A673 (cell line): Measurements from ENCODE around the gene SRGAP2B. TPM values are rescaled to one million over a fixed set of nuclear protein-coding genes. Genes with fewer than 3 reads are reported as not detected.
"Not testable (repeated sequence)": the region's sequence is repeated elsewhere in the genome, so short reads cannot be mapped to it uniquely, and the experiment has no call there.

Experiments used
- BruUV-seq: library from RNA; stranded (reverse); fragments of 400-500 nt; replicated peaks from 2 replicates; lab custom pipeline; 2021; lab: Mats Ljungman, UMichigan
- CTCF ChIA-PET: fragments of 300-600 bp; sonication (Branson Sonifier 250); formaldehyde crosslinking; loops from one replicate; lab custom pipeline; 2022; ENCODE audit warnings: antibody characterized with exemption; lab: Charles Lee
- POLR2A ChIA-PET: fragments of 300-600 bp; sonication (Branson Sonifier 250); formaldehyde crosslinking; loops from one replicate; lab custom pipeline; 2022; ENCODE audit warnings: antibody characterized with exemption; ENCODE audit not compliant: low non-redundant PET; lab: Charles Lee
- DNase-seq: peaks from one replicate; pipeline ENCODE4 v3.0.0-alpha.2; 2015; ENCODE audit warnings: low spot score
- H3K27ac ChIP-seq: fragments of 200-600 bp; sonication (generic); 2 replicates; pipeline ENCODE4 v1.5.1; 2016; ENCODE audit warnings: mixed run types, low read depth, mild to moderate bottlenecking, mixed read lengths, antibody characterized with exemption, low read length; ENCODE audit not compliant: poor library complexity, severe bottlenecking
- H3K27me3 ChIP-seq: fragments of 200-600 bp; sonication (generic); replicated peaks from 2 replicates; pipeline ENCODE4 v1.6.1; 2017; ENCODE audit warnings: mixed run types, low read depth, mild to moderate bottlenecking, mixed read lengths, antibody characterized with exemption, low read length; ENCODE audit not compliant: insufficient read depth, poor library complexity
- H3K36me3 ChIP-seq: fragments of 200-600 bp; sonication (generic); 2 replicates; pipeline ENCODE4 v1.6.1; 2016; ENCODE audit warnings: mixed run types, mild to moderate bottlenecking, mixed read lengths, antibody characterized with exemption, low read length; ENCODE audit not compliant: insufficient read depth, poor library complexity, severe bottlenecking
- H3K4me1 ChIP-seq: fragments of 200-600 bp; sonication (generic); 2 replicates; pipeline ENCODE4 v1.6.1; 2017; ENCODE audit warnings: mixed run types, mild to moderate bottlenecking, mixed read lengths, antibody characterized with exemption, low read length; ENCODE audit not compliant: insufficient read depth, poor library complexity, severe bottlenecking
- H3K4me3 ChIP-seq: fragments of 200-600 bp; sonication (generic); 2 replicates; pipeline ENCODE4 v1.5.1; 2016; ENCODE audit warnings: low read depth, mixed run types, mild to moderate bottlenecking, mixed read lengths, low read length; ENCODE audit not compliant: poor library complexity, severe bottlenecking
- H3K9me3 ChIP-seq: fragments of 200-600 bp; sonication (generic); 2 replicates; pipeline ENCODE4 v1.6.1; 2016; ENCODE audit warnings: mixed run types, low read depth, mild to moderate bottlenecking, mixed read lengths, antibody characterized with exemption, low read length; ENCODE audit not compliant: poor library complexity, severe bottlenecking
- intact Hi-C: fragments of 100-400 bp; cut with micrococcal nuclease; formaldehyde crosslinking; loops from one replicate; pipeline ENCODE4 v1.10.0; 2022; ENCODE audit not compliant: unreplicated experiment
- total RNA-seq: library from RNA; stranded (reverse); gene quantifications from 2 replicates; pipeline ENCODE4 v1.2.3, GENCODE V29; 2021

SRGAP2B gene
- total RNA-seq, 1 experiment from 2014 or later: 72.9 TPM

DNA sequence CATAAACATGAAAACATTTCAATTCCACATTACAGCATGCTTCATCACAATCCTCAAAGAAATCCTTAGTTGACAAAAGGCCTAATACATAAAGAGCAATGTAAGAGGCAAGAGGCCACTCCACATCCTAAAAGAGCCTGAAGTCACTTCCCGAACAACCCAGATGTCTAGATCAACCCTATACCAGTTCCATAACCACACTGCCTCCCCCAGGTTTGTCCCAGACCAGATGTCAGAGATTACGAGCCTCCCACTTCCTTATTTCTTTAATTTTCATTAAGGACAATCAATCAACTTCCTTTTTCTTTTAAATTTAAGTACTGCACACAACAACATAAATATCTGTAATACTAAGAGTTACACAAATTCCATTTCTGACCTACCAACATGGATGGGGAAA lies 15.4 kb downstream of the SRGAP2B start:
- H3K27me3 ChIP-seq, H3K4me1 ChIP-seq, H3K9me3 ChIP-seq, H3K36me3 ChIP-seq, BruUV-seq, intact Hi-C loops, H3K27ac ChIP-seq, DNase-seq, H3K4me3 ChIP-seq, POLR2A ChIA-PET, CTCF ChIA-PET: not testable (repeated sequence)

DNA sequence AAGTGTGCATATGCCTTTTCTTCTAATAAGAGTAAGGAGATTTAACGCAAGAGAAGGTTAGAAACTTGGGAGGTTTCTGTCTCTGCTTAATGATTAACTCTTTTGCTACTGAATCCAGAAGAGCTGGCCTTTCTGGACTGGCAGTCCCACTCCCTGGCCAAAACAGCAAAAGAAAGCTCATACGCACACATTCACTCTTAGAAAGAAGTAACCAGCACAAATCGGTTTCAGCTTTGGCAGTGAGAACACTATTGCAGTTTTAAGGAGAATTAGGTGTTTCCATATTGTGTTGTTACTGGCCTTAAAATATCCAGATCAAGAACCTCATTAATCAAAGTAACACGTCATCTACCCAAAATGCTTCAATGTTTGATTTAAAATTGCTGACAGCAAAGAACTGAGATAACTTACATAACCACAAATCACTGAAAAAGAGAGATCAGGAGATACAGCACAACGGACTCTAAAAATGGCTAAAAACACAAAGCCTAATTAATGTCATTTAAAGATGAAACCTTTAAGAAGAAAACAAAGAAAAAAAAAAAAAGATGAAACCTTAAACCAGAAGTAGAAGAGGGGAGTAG lies 16.2 kb downstream of the SRGAP2B start:
- H3K4me1 ChIP-seq, POLR2A ChIA-PET, DNase-seq, intact Hi-C loops, H3K4me3 ChIP-seq, H3K9me3 ChIP-seq, BruUV-seq, H3K27ac ChIP-seq, CTCF ChIA-PET, H3K27me3 ChIP-seq, H3K36me3 ChIP-seq: not testable (repeated sequence)

DNA sequence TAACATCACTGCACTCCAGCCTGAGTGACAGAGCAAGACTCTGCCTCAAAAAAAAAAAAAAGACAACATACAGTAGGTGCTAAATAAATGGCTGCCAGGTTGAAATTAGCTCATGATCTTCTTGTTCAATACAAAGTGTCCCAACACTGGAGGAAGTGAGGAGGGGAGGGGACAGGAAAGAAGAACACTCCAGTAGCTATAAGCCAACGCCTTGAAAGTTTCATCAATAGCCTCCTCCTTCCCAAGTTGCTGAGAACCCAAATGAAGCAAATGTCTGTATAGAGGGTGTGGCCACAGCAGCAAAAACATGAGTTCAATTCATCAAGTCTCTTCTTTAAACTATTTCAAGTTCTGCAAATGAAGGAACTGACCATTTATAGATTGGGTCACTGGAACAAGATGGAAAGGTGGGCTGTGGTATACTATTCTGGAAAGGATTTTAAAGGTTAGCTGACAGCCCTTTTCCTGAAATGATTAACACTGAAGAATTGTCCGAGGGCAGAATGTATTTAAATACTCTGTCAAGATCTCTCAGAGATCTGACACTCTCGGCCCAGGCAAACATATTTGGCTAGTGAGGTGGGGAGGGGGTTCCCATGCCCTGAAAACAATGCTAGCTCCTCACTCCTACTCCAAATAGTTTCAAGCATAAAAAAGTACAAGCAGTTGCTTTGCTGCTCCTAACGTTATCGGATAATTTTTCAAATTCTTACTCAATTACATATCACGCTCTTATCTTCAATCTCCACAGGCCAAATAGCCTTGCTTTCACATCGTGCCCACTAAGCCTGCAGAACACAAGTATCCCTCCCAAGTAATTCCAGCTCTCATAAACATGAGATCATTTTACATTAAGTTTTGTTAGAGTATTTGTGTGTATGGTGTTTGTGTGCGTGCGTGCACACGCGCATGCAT lies 17.0 kb downstream of the SRGAP2B start:
- H3K9me3 ChIP-seq, intact Hi-C loops, CTCF ChIA-PET, H3K27me3 ChIP-seq, H3K36me3 ChIP-seq, POLR2A ChIA-PET, BruUV-seq, H3K4me3 ChIP-seq, H3K27ac ChIP-seq, DNase-seq, H3K4me1 ChIP-seq: not testable (repeated sequence)

DNA sequence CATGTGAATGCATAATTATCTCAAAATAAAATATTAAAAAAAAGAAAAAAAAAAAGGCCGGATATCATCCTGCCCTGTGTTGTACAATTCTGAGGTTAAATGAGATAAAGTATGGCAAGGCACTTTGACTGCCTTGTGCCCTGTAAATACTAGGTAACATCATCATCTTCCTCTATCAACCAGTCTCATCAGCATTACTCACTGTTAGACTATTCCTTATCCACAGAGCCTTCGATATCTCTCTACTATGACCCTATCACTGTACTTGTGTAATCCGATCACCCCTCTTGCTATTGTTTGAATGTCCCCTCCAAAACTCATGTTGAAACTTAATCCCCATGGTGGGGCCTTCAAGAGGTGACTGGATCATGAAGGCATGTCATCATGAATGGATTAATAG lies 18.3 kb downstream of the SRGAP2B start:
- H3K27ac ChIP-seq, POLR2A ChIA-PET, CTCF ChIA-PET, H3K9me3 ChIP-seq, H3K4me1 ChIP-seq, H3K36me3 ChIP-seq, H3K4me3 ChIP-seq, H3K27me3 ChIP-seq, intact Hi-C loops, BruUV-seq, DNase-seq: not testable (repeated sequence)

DNA sequence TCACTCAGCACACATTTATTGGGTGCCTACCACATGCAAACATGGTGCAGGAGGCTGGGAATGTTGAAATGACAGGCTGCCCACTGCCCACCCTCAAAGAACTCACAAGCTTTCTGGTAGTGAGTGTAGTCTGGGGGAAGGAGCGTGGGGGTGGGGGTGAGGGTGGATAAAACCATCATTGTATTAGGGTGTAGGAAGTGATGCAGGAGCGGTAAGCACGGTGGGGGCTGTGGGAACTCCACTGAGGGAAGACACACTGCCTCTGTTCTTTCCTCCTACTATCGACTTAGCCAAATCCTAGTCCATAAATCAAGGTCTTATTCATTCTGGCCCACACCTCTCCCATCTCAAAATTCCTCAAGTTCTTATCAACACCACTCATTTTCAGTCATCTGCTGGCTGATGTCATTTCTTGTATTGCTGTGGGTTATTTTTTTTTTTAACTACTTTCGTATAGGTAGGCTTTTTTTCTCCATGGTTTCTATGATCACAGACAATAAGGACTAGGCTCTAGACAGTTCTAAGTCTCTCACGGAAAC lies 21.0 kb downstream of the SRGAP2B start:
- intact Hi-C loops, H3K4me1 ChIP-seq, POLR2A ChIA-PET, DNase-seq, H3K36me3 ChIP-seq, CTCF ChIA-PET, BruUV-seq, H3K27ac ChIP-seq, H3K27me3 ChIP-seq, H3K4me3 ChIP-seq, H3K9me3 ChIP-seq: not testable (repeated sequence)

DNA sequence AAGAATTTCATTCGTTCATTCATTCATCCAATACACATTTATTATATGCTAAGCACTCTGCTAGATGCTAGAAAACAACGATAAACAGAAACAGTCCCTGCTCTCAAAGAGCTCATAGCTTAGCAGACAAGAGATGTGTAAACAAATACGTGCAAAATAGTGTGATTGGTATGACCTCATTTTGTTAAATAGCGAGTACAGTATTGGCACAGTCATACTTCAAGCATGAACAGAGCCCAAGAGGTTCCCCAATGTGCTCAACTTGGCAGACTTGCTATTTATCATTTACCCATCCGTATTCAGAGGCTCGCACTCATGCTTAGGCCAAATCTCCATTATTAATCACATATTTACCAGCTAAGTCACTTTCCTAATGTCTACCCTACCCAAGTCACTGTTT lies 23.6 kb downstream of the SRGAP2B start:
- H3K27ac ChIP-seq, H3K9me3 ChIP-seq, DNase-seq, BruUV-seq, H3K36me3 ChIP-seq, CTCF ChIA-PET, H3K4me3 ChIP-seq, H3K27me3 ChIP-seq, intact Hi-C loops, H3K4me1 ChIP-seq, POLR2A ChIA-PET: not testable (repeated sequence)

DNA sequence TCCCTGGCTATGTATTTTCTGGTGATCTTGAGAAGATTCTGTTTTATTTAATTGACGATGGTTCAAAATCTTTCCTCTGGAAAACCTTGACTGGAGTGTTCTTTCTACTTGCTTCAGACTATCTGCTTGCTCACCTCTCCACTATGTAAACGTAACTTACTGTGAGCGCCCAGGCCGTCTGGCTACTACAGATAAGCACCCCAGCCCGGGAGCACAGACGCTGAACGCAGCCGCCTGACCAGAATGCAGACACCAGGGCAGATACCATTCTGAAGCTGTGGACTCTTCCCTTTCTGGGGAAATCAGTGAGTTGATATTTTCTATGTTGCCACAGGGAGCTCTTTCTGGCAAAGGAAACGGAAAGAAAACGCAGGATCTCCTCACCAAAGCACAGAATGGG lies 28.6 kb downstream of the SRGAP2B start:
- H3K36me3 ChIP-seq, intact Hi-C loops, DNase-seq, H3K4me3 ChIP-seq, H3K27me3 ChIP-seq, BruUV-seq, H3K4me1 ChIP-seq, POLR2A ChIA-PET, H3K27ac ChIP-seq, CTCF ChIA-PET, H3K9me3 ChIP-seq: not testable (repeated sequence)
